Progenitor cell of endocrine pancreas (in vitro differentiated cells): ENCODE results near the gene MRPL36. TPM values are rescaled to one million over a fixed set of nuclear protein-coding genes. Genes with fewer than 3 reads are reported as not detected.

Experiments used
- DNase-seq: peaks from one replicate; pipeline ENCODE4 v3.0.0; 2021; ENCODE audit warnings: low spot score; ENCODE audit not compliant: unreplicated experiment
- H3K27ac Mint-ChIP-seq: 2 replicates; pipeline ENCODE4 v1.8.0; 2021; ENCODE audit warnings: mild to moderate bottlenecking, moderate library complexity, mixed read lengths
- H3K27me3 Mint-ChIP-seq: 2 replicates; pipeline ENCODE4 v1.8.0; 2021; ENCODE audit warnings: mixed read lengths
- H3K36me3 Mint-ChIP-seq: 2 replicates; pipeline ENCODE4 v1.8.0; 2022; ENCODE audit warnings: mixed read lengths; ENCODE audit not compliant: insufficient read depth
- H3K4me1 Mint-ChIP-seq: 2 replicates; pipeline ENCODE4 v1.8.0; 2021; ENCODE audit warnings: low read depth, mixed read lengths
- H3K4me3 Mint-ChIP-seq: 2 replicates; pipeline ENCODE4 v1.8.0; 2021; ENCODE audit warnings: low read depth, mild to moderate bottlenecking, moderate library complexity, mixed read lengths
- H3K9me3 Mint-ChIP-seq: 2 replicates; pipeline ENCODE4 v1.8.0; 2021; ENCODE audit warnings: low read depth, mixed read lengths
- CTCF ChIP-seq: fragments of 200-600 bp; sonication (generic); IDR thresholded peaks from one replicate; pipeline ENCODE4 v1.5.0; 2021; ENCODE audit warnings: antibody characterized with exemption, mild to moderate bottlenecking; ENCODE audit not compliant: unreplicated experiment
- total RNA-seq: library from RNA; stranded (reverse); gene quantifications from 2 replicates; pipeline ENCODE4 v1.2.1, GENCODE V29; 2021

The MRPL36 gene
- total RNA-seq, 1 donor from 2014 or later: 40.5 TPM

GRCh38 chr5:1749346-1750124, 50.1 kb downstream of the MRPL36 start:
- no peak for TF ChIP-seq CTCF
- DNase-seq: no peak
- H3K4me1 Mint-ChIP-seq: no peaks in the 10 kb centered on the region
- H3K4me3 Mint-ChIP-seq: no peak overlapping the region
- H3K27me3 Mint-ChIP-seq: peaks cover 15% of the 10 kb centered on the region
- H3K9me3 Mint-ChIP-seq: no peaks in the 10 kb centered on the region
- no peaks in the 10 kb centered on the region for H3K36me3 Mint-ChIP-seq
- H3K27ac Mint-ChIP-seq: no peak overlapping the region

- DNase-seq: no peak
- Mint-ChIP-seq H3K27me3 (peaks cover 15% of the 10 kb centered on the region), H3K27ac (no peak overlapping the region), H3K4me3 (no peak overlapping the region), H3K36me3 (no peaks in the 10 kb centered on the region), H3K9me3 (no peaks in the 10 kb centered on the region), H3K4me1 (no peaks in the 10 kb centered on the region)
- TF ChIP-seq CTCF: no peak
Observed at GRCh38 chr5:1748845-1749244, 50.8 kb downstream of the MRPL36 start.

Other genes with a start within 250 kb of the MRPL36 start
- 33.0 and 36.4 TPM in 2 replicates for gene NDUFS6, start 1.6 kb upstream of the MRPL36 start, total RNA-seq
- gene IRX4, start 83.1 kb upstream of the MRPL36 start, total RNA-seq: 0.17 TPM in 1 of 2 replicates, not detected in the other